Measurements from ENCODE around the gene TMEM242. TPM values are rescaled to one million over a fixed set of nuclear protein-coding genes. Genes with fewer than 3 reads are reported as not detected.
A peak's percentile ranks its signal among the peaks of the same experiment; 100 is the strongest.

Gene TMEM242
- total RNA-seq, 1 experiment from 2014 or later = 9.4 TPM

DNA sequence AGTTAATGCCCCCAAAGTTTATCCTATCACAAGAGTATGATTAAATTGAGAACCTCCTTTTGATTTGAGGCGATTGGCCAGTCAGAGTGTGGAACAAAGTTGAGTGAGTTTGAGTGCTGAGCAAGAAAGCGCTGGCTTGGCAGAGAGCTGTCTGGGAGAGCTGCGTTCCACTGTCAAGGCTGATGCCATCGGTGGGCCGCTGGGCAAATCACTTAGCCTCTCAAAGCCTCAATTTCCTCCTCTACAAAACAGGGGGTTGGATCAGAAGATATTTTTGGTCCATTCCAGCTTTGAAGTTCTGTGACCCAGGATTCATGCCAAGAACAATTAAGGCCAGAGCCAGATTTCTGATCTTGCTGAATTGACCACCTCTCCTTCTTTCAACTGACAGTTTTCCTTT lies 60.2 kb downstream of the TMEM242 start:
- ChIA-PET CTCF (interaction anchor here (1.4 kb wide), 1 partner anchor 12 kb away, joined by 5 read pairs; no protein-coding TSS in a partner anchor), POLR2A (no interaction called here)
- intact Hi-C loops (cut with micrococcal nuclease) = no loop called here
- H3K27me3 Mint-ChIP-seq (ENCODE audit: insufficient read depth, unreplicated experiment) = peaks cover 23% of the 10 kb centered on the region
- H3K27ac Mint-ChIP-seq (ENCODE audit: low read depth, unreplicated experiment) = no peak overlapping the region
- no peaks in the 10 kb centered on the region for H3K36me3 Mint-ChIP-seq (ENCODE audit: insufficient read depth, unreplicated experiment)
- no peak overlapping the region for H3K4me3 Mint-ChIP-seq (ENCODE audit: unreplicated experiment)
- BruUV-seq (replicated peaks) = no TSS peak
- no peaks in the 10 kb centered on the region for H3K9me3 Mint-ChIP-seq (ENCODE audit: unreplicated experiment)
- TF ChIP-seq, protein P1, sequence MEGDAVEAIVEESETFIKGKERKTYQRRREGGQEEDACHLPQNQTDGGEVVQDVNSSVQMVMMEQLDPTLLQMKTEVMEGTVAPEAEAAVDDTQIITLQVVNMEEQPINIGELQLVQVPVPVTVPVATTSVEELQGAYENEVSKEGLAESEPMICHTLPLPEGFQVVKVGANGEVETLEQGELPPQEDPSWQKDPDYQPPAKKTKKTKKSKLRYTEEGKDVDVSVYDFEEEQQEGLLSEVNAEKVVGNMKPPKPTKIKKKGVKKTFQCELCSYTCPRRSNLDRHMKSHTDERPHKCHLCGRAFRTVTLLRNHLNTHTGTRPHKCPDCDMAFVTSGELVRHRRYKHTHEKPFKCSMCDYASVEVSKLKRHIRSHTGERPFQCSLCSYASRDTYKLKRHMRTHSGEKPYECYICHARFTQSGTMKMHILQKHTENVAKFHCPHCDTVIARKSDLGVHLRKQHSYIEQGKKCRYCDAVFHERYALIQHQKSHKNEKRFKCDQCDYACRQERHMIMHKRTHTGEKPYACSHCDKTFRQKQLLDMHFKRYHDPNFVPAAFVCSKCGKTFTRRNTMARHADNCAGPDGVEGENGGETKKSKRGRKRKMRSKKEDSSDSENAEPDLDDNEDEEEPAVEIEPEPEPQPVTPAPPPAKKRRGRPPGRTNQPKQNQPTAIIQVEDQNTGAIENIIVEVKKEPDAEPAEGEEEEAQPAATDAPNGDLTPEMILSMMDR (IDR thresholded peaks at IDR 0.05; ENCODE audit: unreplicated experiment) = no peak
- no peaks in the 10 kb centered on the region for H3K4me1 Mint-ChIP-seq (ENCODE audit: insufficient read depth, unreplicated experiment)
- DNase-seq (ENCODE audit: unreplicated experiment) = no peak

DNA sequence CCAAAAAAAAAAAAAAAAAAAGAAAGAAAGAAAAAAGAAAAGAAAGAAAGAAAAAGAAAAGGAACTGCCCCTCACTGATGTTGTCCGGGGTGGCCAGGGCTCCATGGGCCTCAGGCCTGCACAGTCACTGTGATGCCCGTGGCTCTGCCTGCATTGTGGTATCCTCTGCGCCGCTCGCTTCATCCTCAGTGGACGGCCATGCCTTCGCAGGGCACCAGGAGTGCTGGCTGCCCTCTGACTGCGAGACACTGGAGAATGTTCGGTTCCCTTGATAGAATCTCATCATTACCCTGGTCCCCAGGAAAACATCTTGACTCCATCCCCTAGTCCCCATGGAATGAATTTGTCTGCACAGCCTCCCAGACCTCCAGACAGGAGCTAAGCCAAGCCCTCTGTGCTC lies 61.7 kb downstream of the TMEM242 start:
- no TSS peak for BruUV-seq (replicated peaks)
- ChIA-PET CTCF (no interaction called here), POLR2A (no interaction called here)
- Mint-ChIP-seq H3K27me3 (ENCODE audit: insufficient read depth, unreplicated experiment) (peaks cover 31% of the 10 kb centered on the region), H3K9me3 (ENCODE audit: unreplicated experiment) (no peaks in the 10 kb centered on the region), H3K4me3 (ENCODE audit: unreplicated experiment) (no peak overlapping the region), H3K4me1 (ENCODE audit: insufficient read depth, unreplicated experiment) (no peaks in the 10 kb centered on the region), H3K36me3 (ENCODE audit: insufficient read depth, unreplicated experiment) (no peaks in the 10 kb centered on the region), H3K27ac (ENCODE audit: low read depth, unreplicated experiment) (no peak overlapping the region)
- intact Hi-C loops (cut with micrococcal nuclease) = no loop called here
- TF ChIP-seq, protein P1 (IDR thresholded peaks at IDR 0.05; ENCODE audit: unreplicated experiment) = no peak
- DNase-seq (ENCODE audit: unreplicated experiment) = no peak

DNA sequence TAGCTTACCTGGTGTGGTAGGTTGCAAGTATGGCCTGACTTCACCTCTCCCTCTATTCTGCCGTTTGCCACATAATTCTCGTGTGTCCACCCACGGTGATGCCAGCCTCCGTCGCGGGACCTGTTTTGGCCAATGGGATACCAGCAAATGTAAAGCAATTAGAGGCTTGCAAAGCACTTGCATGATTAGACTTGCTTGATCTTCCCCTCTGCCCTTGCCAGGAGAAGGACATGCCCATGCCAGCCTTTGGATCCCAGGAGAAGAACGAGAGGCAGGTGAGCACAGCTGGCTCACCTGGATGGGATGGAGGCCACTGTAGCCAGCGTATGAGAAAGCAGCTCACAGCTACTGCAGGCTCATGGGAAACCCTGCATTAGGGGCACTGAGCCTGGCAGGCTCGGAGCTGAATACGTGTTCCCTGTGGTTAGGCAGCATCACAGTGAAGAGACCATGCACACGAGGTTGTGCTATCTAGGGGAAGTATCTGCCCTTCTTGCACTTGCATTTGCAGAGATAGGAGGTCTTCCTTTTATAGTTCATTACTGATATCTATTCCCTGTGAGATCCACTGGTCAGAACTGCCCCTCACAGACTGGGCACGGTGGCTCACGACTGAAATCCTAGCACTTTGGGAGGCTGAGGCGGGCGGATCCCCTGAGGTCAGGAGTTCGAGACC lies 62.4 kb downstream of the TMEM242 start:
- TF ChIP-seq, protein P1 (IDR thresholded peaks at IDR 0.05; ENCODE audit: unreplicated experiment) = no peak
- no TSS peak for BruUV-seq (replicated peaks)
- H3K4me1 Mint-ChIP-seq (ENCODE audit: insufficient read depth, unreplicated experiment) = no peaks in the 10 kb centered on the region
- no peaks in the 10 kb centered on the region for H3K36me3 Mint-ChIP-seq (ENCODE audit: insufficient read depth, unreplicated experiment)
- H3K27me3 Mint-ChIP-seq (ENCODE audit: insufficient read depth, unreplicated experiment) = peaks cover 34% of the 10 kb centered on the region
- H3K27ac Mint-ChIP-seq (ENCODE audit: low read depth, unreplicated experiment) = no peak overlapping the region
- CTCF ChIA-PET = no interaction called here
- intact Hi-C loops (cut with micrococcal nuclease) = no loop called here
- H3K9me3 Mint-ChIP-seq (ENCODE audit: unreplicated experiment) = no peaks in the 10 kb centered on the region
- no peak overlapping the region for H3K4me3 Mint-ChIP-seq (ENCODE audit: unreplicated experiment)
- DNase-seq (ENCODE audit: unreplicated experiment) = peak; percentile 10
- POLR2A ChIA-PET = interaction anchor here (1.1 kb wide), 1 partner anchor 12 kb away, joined by 3 read pairs; no protein-coding TSS in a partner anchor

DNA sequence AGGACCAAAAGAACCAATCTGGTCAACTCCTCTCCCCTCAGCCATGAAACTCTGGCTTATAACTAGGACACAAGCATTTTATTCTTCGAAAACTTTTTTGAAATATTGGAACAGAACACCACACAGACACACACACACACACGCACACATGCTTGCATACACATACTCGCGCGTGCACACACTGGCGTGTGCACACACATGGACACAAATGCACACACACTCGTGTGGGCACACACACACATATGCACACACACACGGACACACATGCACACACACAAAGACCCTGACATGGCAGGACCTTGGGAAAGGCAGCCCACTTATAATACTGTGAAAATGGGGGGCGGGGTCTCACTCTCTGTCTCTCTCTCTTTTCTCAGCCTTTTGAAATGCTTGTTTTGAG lies 63.9 kb downstream of the TMEM242 start:
- no peak for DNase-seq (ENCODE audit: unreplicated experiment)
- H3K27ac Mint-ChIP-seq (ENCODE audit: low read depth, unreplicated experiment) = no peak overlapping the region
- H3K4me3 Mint-ChIP-seq (ENCODE audit: unreplicated experiment) = no peak overlapping the region
- TF ChIP-seq, protein P1 (IDR thresholded peaks at IDR 0.05; ENCODE audit: unreplicated experiment) = no peak
- BruUV-seq (replicated peaks) = no TSS peak
- no peaks in the 10 kb centered on the region for H3K36me3 Mint-ChIP-seq (ENCODE audit: insufficient read depth, unreplicated experiment)
- intact Hi-C loops (cut with micrococcal nuclease) = no loop called here
- H3K4me1 Mint-ChIP-seq (ENCODE audit: insufficient read depth, unreplicated experiment) = no peaks in the 10 kb centered on the region
- CTCF ChIA-PET = interaction anchor here (1.0 kb wide), 1 partner anchor 10 kb away, joined by 3 read pairs; no protein-coding TSS in a partner anchor
- POLR2A ChIA-PET = no interaction called here
- H3K9me3 Mint-ChIP-seq (ENCODE audit: unreplicated experiment) = no peaks in the 10 kb centered on the region
- peaks cover 44% of the 10 kb centered on the region for H3K27me3 Mint-ChIP-seq (ENCODE audit: insufficient read depth, unreplicated experiment)
